Measurements from ENCODE around the gene TRO.

TRO gene

DNA sequence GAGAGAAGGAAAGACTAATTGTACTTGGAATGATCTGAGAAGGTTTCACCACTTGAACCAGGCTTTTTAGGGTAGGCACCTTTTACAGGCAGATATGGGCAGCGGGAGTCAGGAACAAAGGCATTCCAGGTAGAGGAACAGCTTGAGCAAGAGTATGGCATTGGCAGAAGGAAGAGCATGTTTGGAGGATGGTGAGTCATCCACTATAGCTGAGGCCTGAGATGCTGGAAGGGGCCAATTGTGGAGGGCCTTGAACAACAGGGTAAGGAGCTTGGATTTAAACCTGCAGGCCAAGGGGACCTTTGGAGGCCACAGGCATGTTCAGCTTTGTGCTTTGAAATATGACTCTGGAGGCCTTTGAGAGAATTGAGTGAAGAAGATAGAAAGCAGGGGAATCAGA is 41.1 kb downstream of the TRO start:
- no peak for DNase-seq

DNA sequence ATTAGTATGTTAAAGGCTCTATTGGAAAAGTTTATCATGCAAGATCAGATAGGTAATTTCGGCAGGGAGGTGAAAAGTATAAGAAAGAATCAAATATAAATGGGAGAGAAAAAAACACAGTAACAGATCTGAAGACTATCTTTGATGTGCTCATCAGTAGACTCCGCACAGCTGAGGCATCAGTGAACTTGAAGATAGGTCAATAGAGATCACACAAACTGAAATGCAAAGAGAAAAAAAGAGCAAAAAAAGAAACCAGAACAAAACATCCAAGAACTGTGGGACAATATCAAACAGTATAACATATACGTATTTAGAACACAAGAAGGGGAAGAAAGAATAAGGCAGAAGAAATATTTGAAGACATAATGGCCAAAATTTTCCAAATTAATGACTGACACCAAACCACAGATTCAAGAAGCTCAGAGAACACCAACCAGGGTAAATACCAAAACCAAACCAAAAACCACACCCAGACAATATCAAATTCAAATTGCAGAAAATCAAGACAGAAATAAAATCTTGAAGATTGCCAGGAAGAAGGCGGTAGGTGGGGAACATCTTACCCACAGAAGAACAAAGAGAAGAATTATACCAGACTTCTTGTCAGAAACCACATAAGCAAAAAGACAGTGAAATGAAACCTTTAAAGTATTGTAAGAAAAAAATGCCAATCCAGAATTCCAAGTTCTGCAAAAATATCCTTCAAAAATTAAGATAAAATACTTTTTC is 44.3 kb downstream of the TRO start:
- DNase-seq, result peak; percentile 15

DNA sequence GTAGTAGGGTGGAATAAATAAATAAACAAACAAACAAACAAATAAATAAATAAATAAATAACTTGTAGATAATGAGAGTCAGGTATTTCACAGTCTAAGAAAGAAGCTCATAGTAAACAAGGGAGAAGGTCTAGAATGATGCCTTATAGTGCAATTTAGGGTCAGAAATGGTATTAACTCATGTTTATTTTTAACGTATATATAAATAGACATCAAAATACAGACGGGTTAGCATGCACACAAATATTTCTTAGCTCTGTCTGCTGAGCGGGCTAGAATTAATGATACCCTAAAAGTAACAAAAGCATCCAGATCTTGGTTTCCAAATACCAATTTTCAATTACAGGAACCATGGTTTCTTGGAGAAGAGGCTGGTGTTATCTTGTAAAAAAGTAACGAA is 56.8 kb downstream of the TRO start:
- no peak for DNase-seq

DNA sequence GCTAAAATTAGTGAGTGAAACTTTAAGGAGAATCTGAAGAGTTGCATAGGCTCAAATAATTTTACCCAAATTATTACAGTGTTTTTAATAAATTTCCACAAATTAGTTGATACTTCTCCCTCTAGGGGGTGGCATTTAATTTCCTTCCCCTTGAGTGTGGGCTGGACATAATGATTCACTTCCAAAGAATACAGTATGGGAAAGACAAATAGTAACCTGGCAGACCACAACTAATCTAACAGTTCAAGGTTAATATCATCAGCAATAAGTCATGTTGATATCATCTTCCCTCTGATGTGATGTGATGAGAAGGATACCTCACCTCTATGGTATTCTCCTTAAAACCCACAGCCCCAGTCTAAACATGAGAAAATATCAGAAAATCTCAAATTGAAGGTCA is 57.8 kb downstream of the TRO start:
- DNase-seq, result no peak

DNA sequence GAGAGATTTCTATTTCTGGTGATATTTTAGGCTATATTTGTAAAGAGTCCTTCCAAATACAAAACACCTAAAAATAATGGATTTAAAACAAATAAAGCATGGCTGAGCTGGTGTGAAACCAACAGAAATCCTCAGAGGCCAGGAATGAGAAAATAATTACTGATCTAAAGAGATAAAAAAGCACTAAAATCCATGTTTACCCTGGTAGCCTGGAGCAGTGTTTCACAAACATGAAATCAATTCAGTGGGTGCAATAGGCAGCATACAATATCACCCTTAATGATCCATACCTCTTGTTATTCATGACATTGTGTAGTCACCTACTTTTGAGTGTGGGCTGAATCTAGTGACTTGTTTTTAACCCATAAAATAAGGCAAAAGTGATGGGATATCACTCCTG is 58.8 kb downstream of the TRO start:
- DNase-seq, result no peak

DNA sequence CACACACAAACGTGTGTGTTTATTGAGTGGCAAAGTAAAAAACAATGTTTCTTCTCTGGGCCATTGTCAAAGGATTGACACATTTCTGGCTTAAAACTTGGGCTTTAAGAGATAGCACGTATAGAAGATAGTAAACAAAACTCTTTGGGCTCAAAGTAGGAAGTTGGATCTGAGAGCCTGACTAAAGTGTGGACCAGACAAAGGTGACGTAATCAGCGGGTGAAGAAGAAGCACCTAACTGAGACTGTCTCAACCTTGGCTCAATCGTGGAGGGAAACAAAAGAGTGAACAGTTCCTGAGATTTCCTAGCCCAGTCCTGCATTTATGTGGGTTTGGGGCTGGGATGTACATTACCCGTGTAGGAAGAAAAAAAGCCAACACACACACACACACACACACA is 59.7 kb downstream of the TRO start:
- no peak for DNase-seq

Data from CD4-positive, alpha-beta T cell treated with Interleukin-10 for 1 hour (primary cell).